Karpas-422 (cell line): Measurements from ENCODE around the gene KCNE2. TPM values are rescaled to one million over a fixed set of nuclear protein-coding genes. Genes with fewer than 3 reads are reported as not detected.
"Not testable (repeated sequence)": the region's sequence is repeated elsewhere in the genome, so short reads cannot be mapped to it uniquely, and the experiment has no call there.

Source experiments
- DNase-seq: peaks from one replicate; pipeline ENCODE4 v3.0.0-alpha.2; 2015
- H2AFZ ChIP-seq: fragments of 200-600 bp; sonication (generic); 2 replicates; pipeline ENCODE4 v1.6.1; 2014; ENCODE audit warnings: antibody characterized with exemption, low read length, mixed read lengths
- H3K27ac ChIP-seq: fragments of 200-600 bp; sonication (generic); 2 replicates; pipeline ENCODE4 v1.5.1; 2014; ENCODE audit warnings: mild to moderate bottlenecking, low read length, moderate library complexity
- H3K27me3 ChIP-seq: fragments of 200-600 bp; sonication (generic); 2 replicates; pipeline ENCODE4 v1.6.1; 2014; ENCODE audit warnings: low read length, mixed read lengths
- H3K36me3 ChIP-seq: fragments of 200-600 bp; sonication (generic); 2 replicates; pipeline ENCODE4 v1.6.1; 2014; ENCODE audit warnings: low read length, mixed read lengths; ENCODE audit not compliant: insufficient read depth
- H3K4me1 ChIP-seq: fragments of 200-600 bp; sonication (generic); 2 replicates; pipeline ENCODE4 v1.6.1; 2014; ENCODE audit warnings: mild to moderate bottlenecking, low read length, mixed read lengths
- H3K4me2 ChIP-seq: fragments of 200-600 bp; sonication (generic); 2 replicates; pipeline ENCODE4 v1.6.1; 2014; ENCODE audit warnings: low read length, low read depth, mild to moderate bottlenecking; ENCODE audit not compliant: poor library complexity, severe bottlenecking
- H3K4me3 ChIP-seq: fragments of 200-600 bp; sonication (generic); 2 replicates; pipeline ENCODE4 v1.5.1; 2014; ENCODE audit warnings: mild to moderate bottlenecking, antibody characterized with exemption, low read length, mixed read lengths
- H3K79me2 ChIP-seq: fragments of 200-600 bp; sonication (generic); 2 replicates; pipeline ENCODE4 v1.6.1; 2014; ENCODE audit warnings: mild to moderate bottlenecking, low read length, mixed read lengths
- H3K9ac ChIP-seq: fragments of 200-600 bp; sonication (generic); 2 replicates; pipeline ENCODE4 v1.6.0; 2014; ENCODE audit warnings: low read length
- H3K9me2 ChIP-seq: fragments of 200-600 bp; sonication (generic), shearing (Covaris generic); replicated peaks from 2 replicates; pipeline ENCODE4 v1.6.0; 2014; ENCODE audit warnings: mild to moderate bottlenecking, low read length, moderate library complexity; ENCODE audit not compliant: insufficient read depth
- H3K9me3 ChIP-seq: fragments of 300-700, 200-600 bp; sonication (generic); 2 replicates; pipeline ENCODE4 v1.6.1; 2014; ENCODE audit warnings: low read length, mixed read lengths
- H4K20me1 ChIP-seq: fragments of 200-600 bp; sonication (generic); 2 replicates; pipeline ENCODE4 v1.6.1; 2014; ENCODE audit warnings: mild to moderate bottlenecking, antibody characterized with exemption, low read length, low read depth; ENCODE audit not compliant: insufficient read depth
- total RNA-seq: library from RNA; depleted of rRNA; stranded (reverse); fragments of >200 nt; shearing (Covaris generic); gene quantifications from 2 replicates; pipeline ENCODE4 v1.2.3, GENCODE V29; 2014; ENCODE audit warnings: low replicate concordance; rRNA removed

Gene KCNE2
- total RNA-seq, 1 experiment from 2014 or later: not detected

DNA sequence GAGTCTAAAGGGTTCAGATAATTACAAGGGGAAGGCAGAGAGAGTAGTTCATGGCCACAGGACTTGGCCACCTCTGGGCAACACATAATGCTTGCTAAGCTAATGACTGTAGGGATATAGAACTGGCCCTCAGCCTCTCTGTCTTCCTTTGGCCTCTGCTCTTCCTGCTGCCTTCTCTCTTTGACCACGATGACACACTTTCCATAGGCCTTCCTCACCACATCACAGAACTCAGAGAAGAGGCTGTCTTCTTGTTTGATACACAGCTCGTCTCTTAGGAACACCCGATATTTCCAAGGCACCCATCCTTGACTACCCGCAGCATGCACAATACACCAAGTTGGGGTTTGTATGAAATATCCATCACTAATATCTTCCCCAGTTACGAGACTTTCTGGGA, 36.7 kb downstream of the KCNE2 start:
- H3K27ac ChIP-seq, H3K9ac ChIP-seq, H3K36me3 ChIP-seq, H3K79me2 ChIP-seq, H4K20me1 ChIP-seq, H3K27me3 ChIP-seq, H3K9me2 ChIP-seq, DNase-seq, H2AFZ ChIP-seq, H3K4me1 ChIP-seq, H3K4me3 ChIP-seq, H3K9me3 ChIP-seq, H3K4me2 ChIP-seq: not testable (repeated sequence)

DNA sequence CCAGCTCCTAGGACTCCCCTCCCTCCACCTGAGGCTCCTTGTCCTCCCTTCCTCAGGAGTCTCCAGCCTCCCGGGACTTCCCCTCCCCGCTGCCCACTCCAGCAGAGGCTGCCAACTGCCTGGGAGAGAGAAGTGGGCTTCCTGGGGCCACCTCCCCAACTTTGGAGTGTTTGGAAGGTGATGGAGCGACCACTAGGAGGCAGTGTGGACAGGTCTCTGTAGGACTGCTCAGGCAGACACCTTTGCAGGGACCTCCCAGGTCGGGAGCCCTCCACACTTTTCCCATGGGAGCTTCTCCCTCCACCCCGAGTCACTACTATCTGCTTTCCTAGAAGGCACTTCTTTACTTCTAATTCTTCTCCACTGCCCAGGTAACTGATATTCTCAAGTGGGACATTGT, 40.9 kb downstream of the KCNE2 start:
- H3K9me2 ChIP-seq, H3K9me3 ChIP-seq, H3K9ac ChIP-seq, H2AFZ ChIP-seq, H3K27me3 ChIP-seq, H3K79me2 ChIP-seq, H3K36me3 ChIP-seq, H3K4me2 ChIP-seq, H3K27ac ChIP-seq, H3K4me3 ChIP-seq, H4K20me1 ChIP-seq, DNase-seq, H3K4me1 ChIP-seq: not testable (repeated sequence)

DNA sequence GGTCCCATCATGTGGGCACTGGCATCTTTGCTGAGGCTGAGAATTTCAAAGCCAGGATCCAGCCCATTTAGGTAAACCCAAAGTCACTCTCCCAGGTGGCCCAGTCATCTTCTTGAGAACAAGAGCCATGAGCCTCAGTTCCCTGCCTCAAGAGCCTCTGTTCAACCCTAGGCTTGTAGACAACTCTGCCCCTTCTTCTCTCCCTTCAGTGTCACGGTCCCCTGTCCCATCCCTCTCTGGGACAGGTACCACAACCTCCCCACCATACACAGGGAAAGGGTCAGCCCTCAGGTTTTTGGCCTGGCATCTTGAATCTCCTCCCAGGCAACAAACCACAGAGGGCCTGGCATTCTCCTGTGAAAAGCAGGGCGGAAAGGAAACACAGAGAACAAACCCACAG, 41.9 kb downstream of the KCNE2 start:
- not testable (repeated sequence) for H3K27me3 ChIP-seq, H3K4me3 ChIP-seq, H3K4me2 ChIP-seq, H3K36me3 ChIP-seq, H3K9ac ChIP-seq, H3K4me1 ChIP-seq, H3K27ac ChIP-seq, H4K20me1 ChIP-seq, DNase-seq, H3K9me2 ChIP-seq, H3K79me2 ChIP-seq, H2AFZ ChIP-seq, H3K9me3 ChIP-seq

DNA sequence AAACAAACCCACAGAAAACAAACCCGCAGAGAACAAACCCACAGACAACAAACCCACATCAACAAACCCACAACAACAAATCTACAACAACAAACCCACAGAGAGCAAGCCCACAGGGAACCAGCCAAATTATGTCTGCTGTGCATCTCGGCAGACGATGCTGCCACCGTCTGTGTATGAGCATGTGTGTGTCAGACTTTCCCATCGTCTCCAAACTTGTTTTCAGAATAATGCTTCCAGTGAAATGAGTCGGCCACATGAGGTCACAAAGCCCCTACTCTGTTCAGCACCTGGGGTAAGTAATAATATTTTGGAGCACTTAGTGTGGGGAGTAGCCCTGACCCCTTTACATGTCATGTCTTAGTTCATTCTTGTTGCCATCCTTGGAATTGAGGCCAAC, 42.3 kb downstream of the KCNE2 start:
- not testable (repeated sequence) for H3K4me3 ChIP-seq, H2AFZ ChIP-seq, H3K9me2 ChIP-seq, DNase-seq, H4K20me1 ChIP-seq, H3K4me1 ChIP-seq, H3K4me2 ChIP-seq, H3K27me3 ChIP-seq, H3K9ac ChIP-seq, H3K9me3 ChIP-seq, H3K27ac ChIP-seq, H3K79me2 ChIP-seq, H3K36me3 ChIP-seq

DNA sequence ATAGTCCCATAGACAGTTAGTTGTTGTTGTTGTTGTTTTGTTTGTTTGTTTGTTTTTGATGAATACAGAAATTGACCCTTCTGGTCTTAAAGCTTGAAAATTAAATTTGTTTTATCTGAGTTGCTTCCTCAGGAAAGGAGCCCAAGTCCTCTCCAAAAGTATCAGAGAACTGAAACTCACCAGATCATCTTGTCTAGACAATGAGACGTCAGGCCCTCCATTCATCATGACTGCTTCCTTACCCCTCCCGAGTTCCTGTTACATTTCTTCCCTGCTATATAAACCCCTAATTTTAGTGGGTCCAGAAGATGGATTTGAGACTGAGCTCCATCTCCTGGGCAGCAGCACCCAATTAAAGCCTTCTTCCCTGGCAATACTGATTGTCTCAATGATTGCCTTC, 42.9 kb downstream of the KCNE2 start:
- H3K9me3 ChIP-seq, H3K4me2 ChIP-seq, H3K4me3 ChIP-seq, H2AFZ ChIP-seq, H3K79me2 ChIP-seq, H3K27me3 ChIP-seq, H3K27ac ChIP-seq, H4K20me1 ChIP-seq, DNase-seq, H3K9me2 ChIP-seq, H3K9ac ChIP-seq, H3K36me3 ChIP-seq, H3K4me1 ChIP-seq: not testable (repeated sequence)

DNA sequence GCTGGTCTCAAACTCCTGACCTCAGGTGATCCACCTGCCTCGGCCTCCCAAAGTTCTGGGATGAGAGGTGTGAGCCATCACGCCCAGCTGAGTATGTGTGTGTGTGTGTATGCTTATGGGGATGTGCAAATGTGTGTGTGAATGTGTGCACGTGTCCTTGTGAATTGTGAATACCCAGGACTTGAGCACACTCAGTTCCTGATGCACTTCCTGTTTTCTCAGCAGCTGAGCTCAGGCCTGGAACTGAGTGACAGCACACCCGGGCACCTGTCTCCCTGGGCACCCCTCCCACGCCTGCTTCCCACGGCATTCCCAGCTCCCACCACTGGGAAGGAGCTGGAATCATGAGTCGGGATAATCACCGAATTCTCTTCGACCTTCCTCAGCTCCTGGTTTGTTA, 43.5 kb downstream of the KCNE2 start:
- not testable (repeated sequence) for H3K9me3 ChIP-seq, H2AFZ ChIP-seq, H4K20me1 ChIP-seq, H3K36me3 ChIP-seq, H3K27ac ChIP-seq, H3K4me2 ChIP-seq, H3K4me1 ChIP-seq, H3K9me2 ChIP-seq, H3K4me3 ChIP-seq, H3K9ac ChIP-seq, H3K79me2 ChIP-seq, DNase-seq, H3K27me3 ChIP-seq

DNA sequence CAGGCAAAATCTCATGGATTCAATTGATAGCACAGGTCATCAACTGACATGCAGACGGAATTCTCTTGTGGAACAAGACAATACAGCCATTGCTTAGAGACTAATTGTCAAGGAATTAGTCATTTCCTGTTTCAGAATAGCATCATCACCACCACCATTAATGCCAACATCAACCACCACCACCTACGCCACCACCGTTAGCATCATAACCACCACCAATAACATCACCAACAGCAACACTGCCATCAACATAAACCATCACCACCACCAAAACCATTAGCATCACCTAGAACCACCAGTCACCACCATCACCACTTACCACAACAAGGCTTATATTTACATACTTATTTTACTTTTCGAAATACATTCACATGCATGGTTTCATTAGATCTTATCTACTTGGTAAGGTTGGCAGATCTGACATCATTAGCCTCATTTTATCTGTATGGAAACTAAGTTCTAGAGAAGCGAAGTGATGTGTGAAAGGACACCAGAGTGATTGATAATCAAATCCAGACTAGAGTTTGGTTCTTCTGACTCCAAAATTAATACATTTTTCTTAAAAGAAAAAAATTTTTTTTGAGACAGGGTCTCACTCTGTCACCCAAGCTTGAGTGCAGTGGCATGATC, 53.8 kb downstream of the KCNE2 start:
- H3K27ac ChIP-seq, H3K9ac ChIP-seq, H3K27me3 ChIP-seq, H3K79me2 ChIP-seq, H3K36me3 ChIP-seq, H3K4me3 ChIP-seq, H3K9me3 ChIP-seq, H4K20me1 ChIP-seq, H3K4me1 ChIP-seq, DNase-seq, H3K4me2 ChIP-seq, H2AFZ ChIP-seq, H3K9me2 ChIP-seq: not testable (repeated sequence)

Other genes with a start within 250 kb of the KCNE2 start
- 3.5 and 13.5 TPM in 2 replicates for gene SMIM11, start 11.5 kb downstream of the KCNE2 start, total RNA-seq
- not detected in 2 replicates for gene SMIM34, start 59.9 kb downstream of the KCNE2 start, total RNA-seq
- not detected in 2 replicates for gene KCNE1, start 148.2 kb downstream of the KCNE2 start, total RNA-seq